GM23338 (cell line): ENCODE results near the gene CYS1. TPM values are rescaled to one million over a fixed set of nuclear protein-coding genes. Genes with fewer than 3 reads are reported as not detected.
A peak's percentile ranks its signal among the peaks of the same experiment; 100 is the strongest.

Experiments
- ATAC-seq: fragments of 200-7000 bp; cut with Tn5 transposase; 3 replicates; pipeline ENCODE4 v1.9.1; 2020
- DNase-seq: peaks from one replicate; pipeline ENCODE4 v3.0.0-alpha.2; 2015; ENCODE audit warnings: low spot score
- H2AFZ ChIP-seq: fragments of 200-600 bp; sonication (generic); 2 replicates; pipeline ENCODE4 v1.8.0; 2016; ENCODE audit warnings: antibody characterized with exemption, mild to moderate bottlenecking, moderate library complexity
- H3F3A ChIP-seq: fragments of 200-600 bp; sonication (generic); replicated peaks from 2 replicates; pipeline ENCODE4 v1.8.0; 2017; ENCODE audit warnings: antibody characterized with exemption, mixed run types, low read depth
- H3K27ac ChIP-seq: fragments of 200-600 bp; sonication (generic); 2 replicates; pipeline ENCODE4 v1.6.1; 2016; ENCODE audit warnings: low read depth
- H3K27me3 ChIP-seq: fragments of 200-600 bp; sonication (generic); 2 replicates; pipeline ENCODE4 v1.8.0; 2016; ENCODE audit warnings: mild to moderate bottlenecking, mixed run types, moderate library complexity; ENCODE audit not compliant: insufficient read depth
- H3K36me3 ChIP-seq: fragments of 200-600 bp; sonication (generic); 2 replicates; pipeline ENCODE4 v1.8.0; 2016; ENCODE audit warnings: mild to moderate bottlenecking; ENCODE audit not compliant: insufficient read depth
- H3K4me1 ChIP-seq: fragments of 200-600 bp; sonication (generic); 2 replicates; pipeline ENCODE4 v1.8.0; 2016; ENCODE audit warnings: mild to moderate bottlenecking, moderate library complexity; ENCODE audit not compliant: insufficient read depth
- H3K4me2 ChIP-seq: fragments of 200-600 bp; sonication (generic); 2 replicates; pipeline ENCODE4 v1.7.1; 2017; ENCODE audit warnings: mixed run types
- H3K4me3 ChIP-seq: fragments of 200-600 bp; sonication (generic); 2 replicates; pipeline ENCODE4 v1.6.1; 2016; ENCODE audit warnings: mixed run types
- H3K79me2 ChIP-seq: fragments of 200-600 bp; sonication (generic); replicated peaks from 2 replicates; pipeline ENCODE4 v1.8.0; 2017; ENCODE audit warnings: mild to moderate bottlenecking; ENCODE audit not compliant: insufficient read depth
- H3K9me2 ChIP-seq: fragments of 200-600 bp; sonication (generic); 2 replicates; pipeline ENCODE4 v1.8.0; 2017; ENCODE audit not compliant: insufficient read depth
- H4K20me1 ChIP-seq: fragments of 200-600 bp; sonication (generic); replicated peaks from 2 replicates; pipeline ENCODE4 v1.8.0; 2017; ENCODE audit warnings: mild to moderate bottlenecking; ENCODE audit not compliant: insufficient read depth
- H3K27ac Mint-ChIP-seq: 2 replicates; pipeline ENCODE4 v1.8.0; 2020; ENCODE audit warnings: inconsistent platforms, mild to moderate bottlenecking, moderate library complexity, mixed read lengths
- H3K27me3 Mint-ChIP-seq: 3 replicates; pipeline ENCODE4 v1.8.0; 2022; ENCODE audit warnings: low read depth, mild to moderate bottlenecking, moderate library complexity, mixed read lengths, inconsistent platforms; ENCODE audit not compliant: insufficient read depth, poor library complexity
- H3K36me3 Mint-ChIP-seq: 3 replicates; pipeline ENCODE4 v1.8.0; 2021; ENCODE audit warnings: low read depth, mild to moderate bottlenecking, inconsistent platforms, moderate library complexity, mixed read lengths
- H3K4me1 Mint-ChIP-seq: 3 replicates; pipeline ENCODE4 v1.8.0; 2020; ENCODE audit warnings: mild to moderate bottlenecking, inconsistent platforms, mixed read lengths
- H3K4me3 Mint-ChIP-seq: 3 replicates; pipeline ENCODE4 v1.8.0; 2021; ENCODE audit warnings: moderate library complexity, mild to moderate bottlenecking, inconsistent platforms, mixed read lengths
- H3K9me3 Mint-ChIP-seq: 3 replicates; pipeline ENCODE4 v1.8.0; 2020; ENCODE audit warnings: moderate library complexity, mild to moderate bottlenecking, inconsistent platforms, mixed read lengths
- ETS1 ChIP-seq: IDR thresholded peaks from 2 replicates; pipeline ENCODE4 v1.6.1; 2016; ENCODE audit warnings: antibody characterized with exemption
- EZH2 ChIP-seq: fragments of 200-600 bp; sonication (generic); IDR thresholded peaks from one replicate; pipeline ENCODE4 v1.8.0; 2017; ENCODE audit warnings: antibody characterized with exemption, mild to moderate bottlenecking, low read depth; ENCODE audit not compliant: unreplicated experiment
- EZH2phosphoT487 ChIP-seq: fragments of 200-600 bp; sonication (generic); IDR thresholded peaks from one replicate; pipeline ENCODE4 v1.8.1; 2018; ENCODE audit warnings: antibody characterized with exemption; ENCODE audit not compliant: unreplicated experiment
- NANOG ChIP-seq: IDR thresholded peaks from 2 replicates; pipeline ENCODE4 v1.6.1; 2016; ENCODE audit warnings: antibody characterized with exemption, borderline replicate concordance
- REST ChIP-seq: IDR thresholded peaks from one replicate; pipeline ENCODE4 v1.6.1; 2018; ENCODE audit warnings: antibody characterized with exemption; ENCODE audit not compliant: unreplicated experiment
- ZNF331 ChIP-seq: fragments of 250-450 bp; sonication (Bioruptor Pico); IDR thresholded peaks from 2 replicates; pipeline ENCODE4 v1.5.0; 2020; ENCODE audit warnings: low read depth, mild to moderate bottlenecking, moderate library complexity
- ZNF462 ChIP-seq: fragments of 250-450 bp; sonication (Bioruptor Pico); IDR thresholded peaks from 2 replicates; pipeline ENCODE4 v1.5.0; 2020; ENCODE audit warnings: mild to moderate bottlenecking, moderate library complexity
- polyA plus RNA-seq: library from polyadenylated mRNA; unstranded; fragments of >200 nt; fragmentation: Nextera tagmentation; extraction: Ambion mirVana; gene quantifications from 2 replicates; pipeline ENCODE4 v1.2.1, GENCODE V29; 2016
- total RNA-seq: library from RNA; depleted of rRNA; stranded (reverse); fragments of >200 nt; shearing (Covaris generic); gene quantifications from 2 replicates; pipeline ENCODE4 v1.2.3, GENCODE V29; 2014

Gene CYS1
- total and polyA plus RNA-seq, 2 experiments from 2014 or later, result 0.31 to 0.32 TPM

GRCh38 chr2:10030311-10030736 is 49.9 kb downstream of the CYS1 start:
- H3F3A ChIP-seq, result no peaks in the 10 kb centered on the region
- no peak overlapping the region; the same call in 1 of the 2 replicates for H2AFZ ChIP-seq
- Mint-ChIP-seq H3K9me3 (no peaks in the 10 kb centered on the region), H3K4me3 (no peak overlapping the region), H3K27ac (no peak overlapping the region), H3K36me3 (no peaks in the 10 kb centered on the region), H3K27me3 (peaks cover 9% of the 10 kb centered on the region), H3K4me1 (peaks cover 16% of the 10 kb centered on the region)
- peak overlapping the region; percentile 66; the same call in 1 of the 2 replicates for H3K4me2 ChIP-seq
- H3K4me3 ChIP-seq, result no peak overlapping the region
- H3K79me2 ChIP-seq, result no peaks in the 10 kb centered on the region
- no peak overlapping the region for H3K27ac ChIP-seq
- H3K4me1 ChIP-seq, result peaks cover 17% of the 10 kb centered on the region
- no peaks in the 10 kb centered on the region for H4K20me1 ChIP-seq
- no peaks in the 10 kb centered on the region for H3K27me3 ChIP-seq
- DNase-seq (no peak), ATAC-seq (no peak)
- no peaks in the 10 kb centered on the region for H3K36me3 ChIP-seq
- no peak for TF ChIP-seq REST
- no peaks in the 10 kb centered on the region for H3K9me2 ChIP-seq

- no peaks in the 10 kb centered on the region for H3K79me2 ChIP-seq
- H4K20me1 ChIP-seq, result no peaks in the 10 kb centered on the region
- H3K4me2 ChIP-seq, result peak overlapping the region; percentile 66
- no peak for ATAC-seq
- H3K36me3 Mint-ChIP-seq, result no peaks in the 10 kb centered on the region
- H3K9me2 ChIP-seq, result no peaks in the 10 kb centered on the region
- no peak overlapping the region; the same call in 2 of the 3 replicates for H3K4me3 Mint-ChIP-seq
- peaks cover 7% of the 10 kb centered on the region for H3K27me3 Mint-ChIP-seq
- peaks cover 17% of the 10 kb centered on the region for H3K4me1 ChIP-seq
- no peaks in the 10 kb centered on the region for H3F3A ChIP-seq
- H3K27ac Mint-ChIP-seq, result no peak overlapping the region
- no peaks in the 10 kb centered on the region for H3K27me3 ChIP-seq
- no peak overlapping the region; the same call in 1 of the 2 replicates for H2AFZ ChIP-seq
- no peaks in the 10 kb centered on the region for H3K36me3 ChIP-seq
- H3K4me3 ChIP-seq, result no peak overlapping the region
- H3K4me1 Mint-ChIP-seq, result peaks cover 16% of the 10 kb centered on the region
- no peak for DNase-seq
- H3K27ac ChIP-seq, result no peak overlapping the region
- no peaks in the 10 kb centered on the region for H3K9me3 Mint-ChIP-seq
- TF ChIP-seq EZH2 (no peak), ZNF331 (CRISPR knock-in tag) (no peak), NANOG (no peak), ETS1 (no peak), REST (no peak), ZNF462 (CRISPR knock-in tag) (no peak), EZH2phosphoT487 (no peak)
Measured at GRCh38 chr2:10029875-10030223, 50.4 kb downstream of the CYS1 start.
